Measurements from ENCODE around the gene TAF1D.

GRCh38 chr11:93736129-93736528 lies 5.2 kb downstream of the TAF1D start:
- TF ChIP-seq CTCF (IDR thresholded peaks at IDR 0.05; ENCODE audit: low read length) (no peak), EZH2 (IDR thresholded peaks at IDR 0.05; ENCODE audit: borderline replicate concordance, low read length) (no peak)

Data from OCI-LY1 (cell line).